Activated naive CD4-positive, alpha-beta T cell treated with anti-CD3 and anti-CD28 coated beads, Interleukin-2, amount 50 U/mL, for 72 hours (primary cell): ENCODE results near the gene MYH13. TPM values are rescaled to one million over a fixed set of nuclear protein-coding genes. Genes with fewer than 3 reads are reported as not detected.
"Not testable (repeated sequence)": the region's sequence is repeated elsewhere in the genome, so short reads cannot be mapped to it uniquely, and the experiment has no call there.

Experiments used
- ATAC-seq, 2 donors: fragments of 150-1000 bp; cut with Tn5 transposase; 2 replicates each; pipeline ENCODE4 v1.10.0; 2021; ENCODE audit warnings: mild to moderate bottlenecking in 2 of 2, moderate library complexity in 2 of 2
- DNase-seq, 2 donors: peaks; one replicate each; pipeline ENCODE4 v3.0.0; 2021 to 2022; ENCODE audit warnings: low spot score in 2 of 2
- H3K27ac Mint-ChIP-seq, 2 donors: one replicate each; pipeline ENCODE4 v1.8.0; 2022; ENCODE audit warnings: mild to moderate bottlenecking in 2 of 2, mixed read lengths in 2 of 2
- H3K36me3 Mint-ChIP-seq, 2 donors: one replicate each; pipeline ENCODE4 v1.8.0; 2022; ENCODE audit warnings: mixed read lengths in 2 of 2
- H3K9me3 Mint-ChIP-seq, 2 donors: one replicate each; pipeline ENCODE4 v1.8.0; 2022; ENCODE audit warnings: mixed read lengths in 2 of 2
- total RNA-seq, 2 donors: library from RNA; stranded (reverse); gene quantifications; one replicate each; pipeline ENCODE4 v1.2.3, GENCODE V29; 2022

Gene MYH13
- total RNA-seq, 2 donors from 2014 or later = not detected

GRCh38 chr17:10317543-10317834 lies 55.3 kb downstream of the MYH13 start:
- Mint-ChIP-seq H3K27ac (no peak overlapping the region), H3K9me3 (peaks cover 0 to 6% of the 10 kb centered on the region in 2 donors), H3K36me3 (no peaks in the 10 kb centered on the region)
- no peak for DNase-seq
- no peak for ATAC-seq

- peak in 1 of 2 donors; percentile 34 for ATAC-seq
- no peak overlapping the region for H3K27ac Mint-ChIP-seq
- H3K9me3 Mint-ChIP-seq = peaks cover 0 to 6% of the 10 kb centered on the region in 2 donors
- peak in 1 of 2 donors; percentile 48 for DNase-seq
- no peaks in the 10 kb centered on the region for H3K36me3 Mint-ChIP-seq
Measured at GRCh38 chr17:10316801-10317542, 55.8 kb downstream of the MYH13 start.

GRCh38 chr17:10314329-10314728 lies 58.5 kb downstream of the MYH13 start:
- no peak for ATAC-seq

GRCh38 chr17:10313037-10313672 lies 59.7 kb downstream of the MYH13 start:
- Mint-ChIP-seq H3K36me3 (no peaks in the 10 kb centered on the region), H3K9me3 (peaks cover 0 to 6% of the 10 kb centered on the region in 2 donors)
- ATAC-seq = no peak

More at GRCh38 chr17:10314329-10314728, 58.5 kb downstream of the MYH13 start:
- H3K9me3 Mint-ChIP-seq = peaks cover 0 to 6% of the 10 kb centered on the region in 2 donors
- no peak for DNase-seq
- H3K27ac Mint-ChIP-seq = no peak overlapping the region
- no peaks in the 10 kb centered on the region for H3K36me3 Mint-ChIP-seq

GRCh38 chr17:10311131-10311530 lies 61.7 kb downstream of the MYH13 start:
- DNase-seq (no peak), ATAC-seq (no peak)
- Mint-ChIP-seq H3K9me3 (no peaks in the 10 kb centered on the region), H3K36me3 (no peaks in the 10 kb centered on the region), H3K27ac (no peak overlapping the region)

More at GRCh38 chr17:10313037-10313672, 59.7 kb downstream of the MYH13 start:
- DNase-seq = no peak
- H3K27ac Mint-ChIP-seq = no peak overlapping the region

- H3K9me3 Mint-ChIP-seq = no peaks in the 10 kb centered on the region
- H3K36me3 Mint-ChIP-seq = no peaks in the 10 kb centered on the region
- H3K27ac Mint-ChIP-seq = no peak overlapping the region
- no peak for DNase-seq
- no peak for ATAC-seq
Measured at GRCh38 chr17:10309003-10309974, 63.5 kb downstream of the MYH13 start.

- Mint-ChIP-seq H3K36me3 (no peaks in the 10 kb centered on the region), H3K9me3 (no peaks in the 10 kb centered on the region), H3K27ac (no peak overlapping the region)
- no peak for DNase-seq
- ATAC-seq = no peak
Measured at GRCh38 chr17:10306585-10306984, 66.2 kb downstream of the MYH13 start.

GRCh38 chr17:10305398-10305797 lies 67.4 kb downstream of the MYH13 start:
- Mint-ChIP-seq H3K9me3 (no peaks in the 10 kb centered on the region), H3K36me3 (no peaks in the 10 kb centered on the region), H3K27ac (no peak overlapping the region)
- DNase-seq (no peak), ATAC-seq (no peak)

GRCh38 chr17:10304758-10305300 lies 68.0 kb downstream of the MYH13 start:
- DNase-seq (no peak), ATAC-seq (no peak)
- Mint-ChIP-seq H3K36me3 (no peaks in the 10 kb centered on the region), H3K27ac (no peak overlapping the region), H3K9me3 (no peaks in the 10 kb centered on the region)

- H3K27ac Mint-ChIP-seq = no peak overlapping the region
- DNase-seq = no peak
- no peak for ATAC-seq
- no peaks in the 10 kb centered on the region for H3K36me3 Mint-ChIP-seq
- H3K9me3 Mint-ChIP-seq = peaks cover 0 to 4% of the 10 kb centered on the region in 2 donors
Measured at GRCh38 chr17:10297691-10298090, 75.1 kb downstream of the MYH13 start.

GRCh38 chr17:10295728-10296343 lies 77.0 kb downstream of the MYH13 start:
- Mint-ChIP-seq H3K36me3 (no peaks in the 10 kb centered on the region), H3K9me3 (peaks cover 0 to 4% of the 10 kb centered on the region in 2 donors), H3K27ac (no peak overlapping the region)
- ATAC-seq (peak in 1 of 2 donors; percentile 35), DNase-seq (peak in 1 of 2 donors; percentile 20)

GRCh38 chr17:10294180-10294579 lies 78.6 kb downstream of the MYH13 start:
- no peak for DNase-seq
- no peak overlapping the region for H3K27ac Mint-ChIP-seq
- H3K9me3 Mint-ChIP-seq = peaks cover 0 to 7% of the 10 kb centered on the region in 2 donors
- no peaks in the 10 kb centered on the region for H3K36me3 Mint-ChIP-seq
- ATAC-seq = no peak

- Mint-ChIP-seq H3K27ac (no peak overlapping the region), H3K9me3 (peaks cover 0 to 7% of the 10 kb centered on the region in 2 donors), H3K36me3 (no peaks in the 10 kb centered on the region)
- peak; percentile 49 to 69 for ATAC-seq
- DNase-seq = no peak
Measured at GRCh38 chr17:10292057-10292937, 80.5 kb downstream of the MYH13 start.

- ATAC-seq, H3K9me3 Mint-ChIP-seq, H3K36me3 Mint-ChIP-seq, H3K27ac Mint-ChIP-seq, DNase-seq: not testable (repeated sequence)
Measured at GRCh38 chr17:10291576-10291975, 81.2 kb downstream of the MYH13 start.

GRCh38 chr17:10290041-10290440 lies 82.8 kb downstream of the MYH13 start:
- no peak for ATAC-seq
- DNase-seq = no peak
- H3K27ac Mint-ChIP-seq = no peak overlapping the region

More at GRCh38 chr17:10290041-10290440, 82.8 kb downstream of the MYH13 start:
- Mint-ChIP-seq H3K36me3 (no peaks in the 10 kb centered on the region), H3K9me3 (peaks cover 0 to 7% of the 10 kb centered on the region in 2 donors)
